B cell (primary cell): ENCODE results near the gene ZNF132. TPM values are rescaled to one million over a fixed set of nuclear protein-coding genes. Genes with fewer than 3 reads are reported as not detected.
"Not testable (repeated sequence)": the region's sequence is repeated elsewhere in the genome, so short reads cannot be mapped to it uniquely, and the experiment has no call there.

Experiments used
- ATAC-seq: fragments of 200-7000 bp; cut with Tn5 transposase; one replicate; pipeline ENCODE4 v1.10.0; 2021; ENCODE audit warnings: low read depth, mild to moderate bottlenecking, moderate number of reproducible peaks, moderate library complexity
- CTCF ChIA-PET: fragments of 350-600 bp; sonication (Branson Sonifier 250); formaldehyde crosslinking; loops from one replicate; lab custom pipeline; 2021; ENCODE audit warnings: antibody characterized with exemption, inconsistent platforms; lab: Charles Lee
- POLR2A ChIA-PET: fragments of 350-600 bp; sonication (Branson Sonifier 250); formaldehyde crosslinking; loops from one replicate; lab custom pipeline; 2021; ENCODE audit warnings: antibody characterized with exemption; lab: Charles Lee
- DNase-seq: peaks from one replicate; pipeline ENCODE4 v3.0.0; 2013
- H2AFZ ChIP-seq: 2 replicates; pipeline ENCODE4 v1.6.1; 2012; ENCODE audit warnings: mild to moderate bottlenecking, low read depth, low read length; ENCODE audit not compliant: insufficient read depth, poor library complexity, severe bottlenecking
- H3K27ac ChIP-seq, 2 donors: 1 replicate in 1 of 2; 2 replicates in 1 of 2; pipeline ENCODE4 v1.5.1; 2012 to 2013; ENCODE audit warnings: low read length in 2 of 2, mild to moderate bottlenecking in 2 of 2, moderate library complexity in 1 of 2
- H3K27me3 ChIP-seq, 4 experiments: fragments of 200-600 bp in 1 of 4; sonication (generic) in 1 of 4; replicated peaks in 1 of 4; 1 replicate in 2 of 4; 2 replicates in 2 of 4; pipeline versions ENCODE4 v1.6.1 to v1.7.0; 2013 to 2016; ENCODE audit warnings: low read length in 3 of 4, mild to moderate bottlenecking in 2 of 4, mixed read lengths in 1 of 4, moderate library complexity in 1 of 4; ENCODE audit not compliant: insufficient read depth in 4 of 4, control insufficient read depth in 3 of 4; ENCODE audit errors: control extremely low read depth in 1 of 4
- H3K36me3 ChIP-seq, 2 experiments: replicated peaks in 1 of 2; 1 replicate in 1 of 2; 2 replicates in 1 of 2; pipeline versions ENCODE4 v1.6.1 to v1.7.1; 2013; ENCODE audit warnings: low read length in 1 of 2; ENCODE audit not compliant: insufficient read depth in 2 of 2, control insufficient read depth in 1 of 2; ENCODE audit errors: control extremely low read depth in 1 of 2, extremely low read depth in 1 of 2
- H3K4me1 ChIP-seq, 2 donors: fragments of 200-600 bp in 1 of 2; sonication (generic) in 1 of 2; 1 replicate in 1 of 2; 2 replicates in 1 of 2; pipeline versions ENCODE4 v1.5.1 to v1.6.1; 2013 to 2017; ENCODE audit warnings: low read length in 2 of 2; ENCODE audit not compliant: control insufficient read depth in 2 of 2, insufficient read depth in 2 of 2
- H3K4me2 ChIP-seq: replicated peaks from 2 replicates; pipeline ENCODE3; 2012; ENCODE audit warnings: mild to moderate bottlenecking, low read depth, low read length; ENCODE audit not compliant: poor library complexity, severe bottlenecking
- H3K4me3 ChIP-seq, 5 experiments: fragments of 200-600 bp in 1 of 5; sonication (generic) in 1 of 5; 1 replicate in 3 of 5; 2 replicates in 2 of 5; pipeline versions ENCODE4 v1.5.1 to v1.7.0; 2011 to 2016; ENCODE audit warnings: low read length in 4 of 5, mild to moderate bottlenecking in 4 of 5, low read depth in 2 of 5, control low read depth in 1 of 5, moderate library complexity in 1 of 5; ENCODE audit not compliant: insufficient read depth in 1 of 5; ENCODE audit errors: control extremely low read depth in 1 of 5, extremely low read depth in 1 of 5
- H3K79me2 ChIP-seq: fragments of 200-600 bp; sonication (generic); one replicate; pipeline ENCODE4 v1.6.0; 2016; ENCODE audit warnings: low read length; ENCODE audit not compliant: control insufficient read depth, insufficient read depth
- H3K9ac ChIP-seq: fragments of 200-600 bp; sonication (generic); 2 replicates; pipeline ENCODE4 v1.6.1; 2017; ENCODE audit warnings: mild to moderate bottlenecking, low read length, moderate library complexity
- H3K9me3 ChIP-seq, 3 donors: one replicate each; pipeline versions ENCODE4 v1.6.1 to v1.7.1; 2013; ENCODE audit warnings: low read length in 2 of 3; ENCODE audit not compliant: control insufficient read depth in 2 of 3, insufficient read depth in 1 of 3; ENCODE audit errors: control extremely low read depth in 1 of 3
- H4K20me1 ChIP-seq: 2 replicates; pipeline ENCODE4 v1.6.0; 2012; ENCODE audit warnings: mild to moderate bottlenecking, low read length; ENCODE audit not compliant: insufficient read depth, control insufficient read depth, poor library complexity, severe bottlenecking
- H3K27ac Mint-ChIP-seq: one replicate; pipeline ENCODE4 v1.8.0; 2021; ENCODE audit warnings: mixed read lengths
- H3K27me3 Mint-ChIP-seq: one replicate; pipeline ENCODE4 v1.8.0; 2021; ENCODE audit warnings: mixed read lengths
- H3K4me1 Mint-ChIP-seq: one replicate; pipeline ENCODE4 v1.8.0; 2021; ENCODE audit warnings: mixed read lengths
- H3K4me3 Mint-ChIP-seq: one replicate; pipeline ENCODE4 v1.8.0; 2021; ENCODE audit warnings: mixed read lengths
- H3K9me3 Mint-ChIP-seq: one replicate; pipeline ENCODE4 v1.8.0; 2022; ENCODE audit warnings: mixed read lengths; ENCODE audit not compliant: insufficient read depth
- EZH2 ChIP-seq: IDR thresholded peaks from 2 replicates; pipeline ENCODE4 v1.6.1; 2012; ENCODE audit warnings: borderline replicate concordance, low read depth, mild to moderate bottlenecking, moderate library complexity, low read length; ENCODE audit not compliant: insufficient read depth, poor library complexity, severe bottlenecking
- WGBS: methylation state at CpG from one replicate; pipeline ENCODE4 v1.1.5; 2013; ENCODE audit warnings: missing lambda C conversion rate; ENCODE audit not compliant: insufficient coverage; 5-methylcytosine and 5-hydroxymethylcytosine counted together
- intact Hi-C: fragments of 100-400 bp; cut with micrococcal nuclease; formaldehyde crosslinking; loops from one replicate; pipeline ENCODE4 v1.10.0; 2022
- polyA plus RNA-seq: library from polyadenylated mRNA; depleted of rRNA; stranded (reverse); fragments of >200 nt; gene quantifications from 2 replicates; pipeline ENCODE4 v1.2.3, GENCODE V29; 2012
- total RNA-seq, 2 donors: library from RNA; stranded (reverse); fragments of 120-200 nt in 1 of 2; gene quantifications; 1 replicate in 1 of 2; 2 replicates in 1 of 2; pipeline versions ENCODE4 v1.2.3 to v1.2.4, GENCODE V29; 2013 to 2022
- TF ChIP-seq, protein P1 (sequence below): fragments of 200-600 bp; IDR thresholded peaks from one replicate; pipeline ENCODE4 v1.8.0; 2022; ENCODE audit warnings: antibody characterized with exemption, mild to moderate bottlenecking

ZNF132 gene
- total and polyA plus RNA-seq, 2 donors (not counting 1 experiment from before 2014, with no cell fraction given) = 1.6 to 14.7 TPM

- POLR2A ChIA-PET = interaction anchor here (0.8 to 1.9 kb wide), 3 partner anchors 11 to 125 kb away, joined by 3 to 10 read pairs (median 7); partner anchors contain the start of genes ZBTB45 and ZNF132
- CTCF ChIA-PET = interaction anchor here (1.2 kb wide), 1 partner anchor 42 kb away, joined by 5 read pairs; the partner anchor contains the start of gene ZNF584
- H2AFZ ChIP-seq = peak overlapping the region; percentile 92
- intact Hi-C loops = loop anchor here (1.0 to 5.0 kb wide), 10 partner anchors 11 to 146 kb away; partner anchors contain the start of genes ERVK3-1, MZF1, RPS5 and ZNF132
- H3K27ac ChIP-seq = no peak overlapping the region
- H4K20me1 ChIP-seq = no peaks in the 10 kb centered on the region
- WGBS = 11% methylated on average over 10 of the region's 11 CpGs
- H3K4me1 ChIP-seq = peaks cover 5 to 12% of the 10 kb centered on the region in 2 donors
- Mint-ChIP-seq H3K4me3 (peak overlapping the region; percentile 93), H3K27me3 (peaks cover 17% of the 10 kb centered on the region), H3K9me3 (peaks cover 5% of the 10 kb centered on the region), H3K4me1 (peaks cover 20% of the 10 kb centered on the region), H3K27ac (peak overlapping the region; percentile 85)
- H3K4me3 ChIP-seq = peak overlapping the region; percentile 55 to 81 (median 73)
- H3K9me3 ChIP-seq = peaks cover 3 to 13% (median 6%) of the 10 kb centered on the region in 3 donors
- DNase-seq = no peak
- ATAC-seq = no peak
- peaks cover 6% of the 10 kb centered on the region for H3K79me2 ChIP-seq
- H3K9ac ChIP-seq = peak overlapping the region; percentile 82
- peaks cover 0 to 29% (median 2%) of the 10 kb centered on the region in 4 experiments for H3K27me3 ChIP-seq
- H3K4me2 ChIP-seq = peak overlapping the region; percentile 93
- TF ChIP-seq, protein P1, sequence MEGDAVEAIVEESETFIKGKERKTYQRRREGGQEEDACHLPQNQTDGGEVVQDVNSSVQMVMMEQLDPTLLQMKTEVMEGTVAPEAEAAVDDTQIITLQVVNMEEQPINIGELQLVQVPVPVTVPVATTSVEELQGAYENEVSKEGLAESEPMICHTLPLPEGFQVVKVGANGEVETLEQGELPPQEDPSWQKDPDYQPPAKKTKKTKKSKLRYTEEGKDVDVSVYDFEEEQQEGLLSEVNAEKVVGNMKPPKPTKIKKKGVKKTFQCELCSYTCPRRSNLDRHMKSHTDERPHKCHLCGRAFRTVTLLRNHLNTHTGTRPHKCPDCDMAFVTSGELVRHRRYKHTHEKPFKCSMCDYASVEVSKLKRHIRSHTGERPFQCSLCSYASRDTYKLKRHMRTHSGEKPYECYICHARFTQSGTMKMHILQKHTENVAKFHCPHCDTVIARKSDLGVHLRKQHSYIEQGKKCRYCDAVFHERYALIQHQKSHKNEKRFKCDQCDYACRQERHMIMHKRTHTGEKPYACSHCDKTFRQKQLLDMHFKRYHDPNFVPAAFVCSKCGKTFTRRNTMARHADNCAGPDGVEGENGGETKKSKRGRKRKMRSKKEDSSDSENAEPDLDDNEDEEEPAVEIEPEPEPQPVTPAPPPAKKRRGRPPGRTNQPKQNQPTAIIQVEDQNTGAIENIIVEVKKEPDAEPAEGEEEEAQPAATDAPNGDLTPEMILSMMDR = no peak
- TF ChIP-seq EZH2 = no peak
- peaks cover 0 to 5% of the 10 kb centered on the region in 2 experiments for H3K36me3 ChIP-seq
These were observed 11.0 kb upstream of the ZNF132 start for GRCh38 chr19:58450856-58451357.

DNA sequence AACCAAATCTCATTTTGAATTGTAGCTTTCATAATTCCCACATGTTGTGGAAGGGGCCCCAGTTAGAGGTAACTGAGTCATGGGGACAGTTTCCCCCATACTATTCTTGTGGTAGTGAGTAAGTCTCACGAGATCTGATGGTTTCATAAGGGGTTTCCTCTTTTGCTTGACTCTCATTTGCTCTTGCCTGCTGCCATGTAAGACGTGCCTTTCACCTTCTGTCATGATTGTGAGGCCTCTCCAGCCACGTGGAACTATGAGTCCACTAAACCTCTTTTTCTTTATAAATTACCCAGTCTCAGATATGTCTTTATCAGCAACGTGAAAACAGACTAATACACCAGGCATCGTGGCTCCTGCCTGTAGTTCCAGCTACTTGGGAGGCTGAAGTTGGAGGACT lies 10.0 kb upstream of the ZNF132 start:
- ATAC-seq, H3K4me3 ChIP-seq, H3K79me2 ChIP-seq, POLR2A ChIA-PET, H3K36me3 ChIP-seq, H3K4me3 Mint-ChIP-seq, H3K4me2 ChIP-seq, H3K27ac Mint-ChIP-seq, H3K9ac ChIP-seq, CTCF ChIA-PET, H4K20me1 ChIP-seq, H3K27ac ChIP-seq, H3K9me3 Mint-ChIP-seq, DNase-seq, H2AFZ ChIP-seq: not testable (repeated sequence)
- Histone ChIP-seq H3K9me3 (peaks cover 3 to 13% (median 6%) of the 10 kb centered on the region in 3 donors), H3K27me3 (peaks cover 0 to 29% (median 2%) of the 10 kb centered on the region in 4 experiments), H3K4me1 (peaks cover 5 to 12% of the 10 kb centered on the region in 2 donors)
- Mint-ChIP-seq H3K27me3 (peaks cover 17% of the 10 kb centered on the region), H3K4me1 (peaks cover 20% of the 10 kb centered on the region)
- 40% methylated on average over 2 of the region's 5 CpGs for WGBS
- intact Hi-C loops = loop anchor here (5.0 kb wide), 2 partner anchors 88 to 123 kb away; partner anchors contain the start of genes ZNF497 and ZSCAN22

- H3K4me3 ChIP-seq, CTCF ChIA-PET, DNase-seq, H2AFZ ChIP-seq, H4K20me1 ChIP-seq, H3K27ac Mint-ChIP-seq, H3K4me3 Mint-ChIP-seq, POLR2A ChIA-PET, intact Hi-C loops, H3K9ac ChIP-seq, ATAC-seq, H3K9me3 Mint-ChIP-seq, H3K4me2 ChIP-seq, H3K79me2 ChIP-seq, H3K36me3 ChIP-seq, H3K27ac ChIP-seq: not testable (repeated sequence)
- Histone ChIP-seq H3K9me3 (peaks cover 3 to 13% (median 6%) of the 10 kb centered on the region in 3 donors), H3K27me3 (peaks cover 0 to 29% (median 2%) of the 10 kb centered on the region in 4 experiments), H3K4me1 (peaks cover 5 to 12% of the 10 kb centered on the region in 2 donors)
- Mint-ChIP-seq H3K27me3 (peaks cover 27% of the 10 kb centered on the region), H3K4me1 (peaks cover 20% of the 10 kb centered on the region)
- WGBS = 71% methylated on average over 3 of the region's 3 CpGs
These were observed 8.9 kb upstream of the ZNF132 start for GRCh38 chr19:58448860-58449259.
